Body of pancreas (tissue), 4 donors: Measurements from ENCODE around the gene PTPRN2.

ENCODE experiments used
- POLR2A ChIP-seq, 3 donors: fragments of 450-650 bp; IDR thresholded peaks; one replicate each; pipeline ENCODE4 v1.6.1; 2016; ENCODE audit warnings: antibody characterized with exemption in 3 of 3, mild to moderate bottlenecking in 2 of 3
- TF ChIP-seq, protein P1 (sequence below), 7 experiments: fragments of 450-650 bp in 4 of 7; fragments of 200-600 bp in 3 of 7; sonication (generic) in 3 of 7; IDR thresholded peaks; one replicate each; pipeline ENCODE4 v1.5.1; 2016 to 2019; ENCODE audit warnings: antibody characterized with exemption in 7 of 7

DNA sequence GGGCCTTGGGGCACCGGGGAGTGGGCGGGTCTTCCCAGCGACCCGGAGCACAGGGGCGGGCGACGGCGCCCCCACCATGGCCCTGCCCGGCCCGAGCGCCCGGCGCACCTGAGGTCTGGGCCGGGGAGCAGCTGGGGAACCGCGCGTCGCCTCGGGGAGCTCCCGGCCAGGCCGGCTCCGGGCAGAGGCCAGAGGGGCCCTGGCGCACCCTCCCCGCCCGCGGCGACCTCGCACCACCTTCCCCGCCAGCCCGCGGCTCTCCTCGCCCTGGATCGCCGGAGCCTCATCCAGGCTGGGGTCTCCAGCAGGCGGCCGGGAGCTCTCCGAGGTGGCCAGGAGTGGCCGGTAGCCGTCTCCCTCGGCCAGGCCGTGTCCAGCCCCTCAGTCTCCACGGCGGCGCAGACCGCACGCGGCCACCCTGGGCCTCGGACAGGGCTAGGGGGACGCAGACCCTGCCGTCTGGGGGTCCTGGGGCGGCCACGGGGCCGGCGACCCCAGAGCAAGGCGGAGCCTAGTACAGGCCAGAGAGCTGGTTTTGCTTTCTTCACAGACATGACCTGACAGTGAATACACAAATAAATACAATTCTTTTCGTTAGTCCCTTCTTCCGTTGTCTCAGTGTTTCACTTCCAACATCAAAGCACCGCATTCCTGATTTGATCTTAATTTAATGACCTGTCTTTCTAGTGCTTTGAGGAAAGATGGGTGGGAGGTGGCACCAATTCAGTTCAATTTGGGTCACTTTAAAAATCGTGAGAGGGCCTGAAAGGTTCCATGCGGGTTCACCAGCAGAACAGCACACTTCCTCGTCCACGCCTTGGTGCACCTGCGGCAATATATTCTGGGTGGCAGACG, 893.9 kb downstream of the PTPRN2 start:
- TF ChIP-seq POLR2A (IDR thresholded peaks at IDR 0.05) = no peak
- TF ChIP-seq, protein P1, sequence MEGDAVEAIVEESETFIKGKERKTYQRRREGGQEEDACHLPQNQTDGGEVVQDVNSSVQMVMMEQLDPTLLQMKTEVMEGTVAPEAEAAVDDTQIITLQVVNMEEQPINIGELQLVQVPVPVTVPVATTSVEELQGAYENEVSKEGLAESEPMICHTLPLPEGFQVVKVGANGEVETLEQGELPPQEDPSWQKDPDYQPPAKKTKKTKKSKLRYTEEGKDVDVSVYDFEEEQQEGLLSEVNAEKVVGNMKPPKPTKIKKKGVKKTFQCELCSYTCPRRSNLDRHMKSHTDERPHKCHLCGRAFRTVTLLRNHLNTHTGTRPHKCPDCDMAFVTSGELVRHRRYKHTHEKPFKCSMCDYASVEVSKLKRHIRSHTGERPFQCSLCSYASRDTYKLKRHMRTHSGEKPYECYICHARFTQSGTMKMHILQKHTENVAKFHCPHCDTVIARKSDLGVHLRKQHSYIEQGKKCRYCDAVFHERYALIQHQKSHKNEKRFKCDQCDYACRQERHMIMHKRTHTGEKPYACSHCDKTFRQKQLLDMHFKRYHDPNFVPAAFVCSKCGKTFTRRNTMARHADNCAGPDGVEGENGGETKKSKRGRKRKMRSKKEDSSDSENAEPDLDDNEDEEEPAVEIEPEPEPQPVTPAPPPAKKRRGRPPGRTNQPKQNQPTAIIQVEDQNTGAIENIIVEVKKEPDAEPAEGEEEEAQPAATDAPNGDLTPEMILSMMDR (IDR thresholded peaks at IDR 0.05) = no peak
